Islet of Langerhans (tissue), 1 donor: Measurements from ENCODE around the gene FAXC.
A peak's percentile ranks its signal among the peaks of the same experiment; 100 is the strongest.
"Not testable (repeated sequence)": the region's sequence is repeated elsewhere in the genome, so short reads cannot be mapped to it uniquely, and the experiment has no call there.

Experiments
- FAIRE-seq: peaks from one replicate; lab custom pipeline; 2011; peaks lifted over from hg19 to GRCh38; lab: Jason Lieb, UNC

The FAXC gene

DNA sequence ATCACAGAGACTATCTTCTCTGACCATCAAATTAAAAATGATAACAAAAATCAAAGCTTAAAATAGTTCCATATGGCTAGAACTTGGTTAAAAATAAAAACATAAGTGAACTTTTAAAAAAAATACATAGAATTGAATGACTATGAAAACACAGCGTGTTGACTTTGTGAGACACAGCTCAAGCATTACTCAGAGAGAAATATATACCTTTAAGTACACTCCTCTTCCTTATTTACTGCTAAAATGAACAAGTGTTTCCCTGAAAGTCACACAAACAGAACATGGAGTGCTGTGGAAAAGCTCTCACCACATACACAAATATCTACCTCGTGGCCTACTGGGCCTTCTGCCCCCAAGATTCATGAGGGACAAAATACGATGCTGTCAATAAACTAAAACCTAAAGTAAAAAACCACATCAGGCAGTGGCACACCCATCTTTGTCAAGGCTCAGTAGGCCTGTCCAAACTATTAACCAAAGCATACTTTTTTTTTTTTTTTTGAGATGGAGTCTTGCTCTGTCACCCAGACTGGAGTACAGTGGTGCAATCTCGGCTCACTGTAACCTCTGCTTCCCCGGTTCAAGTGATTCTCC is 7.5 kb downstream of the FAXC start:
- FAIRE-seq = no peak

- no peak for FAIRE-seq
Observed at GRCh38 chr6:99338188-99338587, 11.3 kb downstream of the FAXC start.

GRCh38 chr6:99335298-99335697 is 14.2 kb downstream of the FAXC start:
- not testable (repeated sequence) for FAIRE-seq

DNA sequence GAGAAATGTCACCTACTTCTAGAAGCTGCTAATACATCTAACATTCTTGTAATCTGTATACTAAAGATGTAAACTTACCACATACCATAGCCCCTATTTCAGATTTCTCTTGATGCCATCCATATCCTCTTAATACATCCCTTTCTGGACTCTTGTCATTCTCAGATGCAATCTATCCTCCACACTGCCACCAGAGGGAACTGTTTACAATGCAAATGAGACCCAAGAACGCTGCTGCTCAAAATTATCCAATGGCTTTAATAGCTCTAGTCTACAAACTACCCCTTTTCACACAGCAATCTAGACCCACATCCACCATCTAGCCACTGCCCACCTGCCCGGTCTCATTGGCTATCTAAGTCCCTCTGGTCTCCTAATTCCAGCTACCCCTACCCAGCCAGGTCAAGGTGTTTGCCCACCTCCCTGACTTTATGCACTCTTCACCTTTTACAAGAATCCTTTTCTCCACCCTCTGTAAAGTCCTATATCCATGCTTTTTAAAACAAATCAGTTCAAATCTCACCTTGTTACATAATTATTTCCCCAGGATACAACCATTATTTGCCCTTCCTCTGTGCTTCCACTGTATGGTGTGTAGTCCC is 14.8 kb downstream of the FAXC start:
- FAIRE-seq = peak; percentile 98

DNA sequence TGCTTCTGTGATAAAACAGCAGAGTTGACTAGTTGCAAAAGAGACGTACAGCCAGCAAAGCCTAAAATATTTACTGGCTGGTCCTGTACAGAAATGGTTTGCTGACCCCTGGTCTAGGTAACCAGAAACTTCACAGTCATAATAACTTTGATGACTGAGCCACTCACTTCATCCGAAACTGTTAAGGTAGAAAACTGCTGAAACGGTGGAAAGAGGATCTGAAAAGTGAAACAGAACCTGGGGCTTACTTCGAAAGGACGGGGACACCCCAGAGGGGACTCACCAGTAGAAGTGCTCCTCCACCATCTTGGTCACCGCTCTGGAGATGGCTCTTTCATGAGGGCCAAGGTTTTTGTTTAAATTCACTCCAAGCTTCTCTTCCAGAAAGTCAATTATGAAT is 16.4 kb downstream of the FAXC start:
- FAIRE-seq = no peak

DNA sequence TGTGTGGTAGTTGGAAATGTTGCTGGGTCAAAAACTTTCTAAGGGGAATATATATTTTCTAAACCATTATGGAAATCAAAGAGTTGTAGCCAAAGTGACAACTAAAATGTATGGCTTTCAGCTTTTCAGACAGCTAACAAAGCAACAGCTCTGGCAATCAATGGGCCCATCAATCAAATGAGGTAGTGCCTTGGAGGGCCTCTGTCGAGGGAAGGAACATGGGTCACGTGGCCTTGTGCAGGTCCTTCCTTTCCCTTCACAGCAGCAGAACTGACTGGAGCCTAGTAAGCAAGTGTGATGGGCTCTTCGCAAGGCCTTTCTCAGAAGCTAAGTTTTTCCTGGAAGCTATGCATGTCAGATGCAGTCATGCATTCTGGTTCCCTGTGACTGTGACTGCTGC is 17.9 kb downstream of the FAXC start:
- FAIRE-seq = no peak

DNA sequence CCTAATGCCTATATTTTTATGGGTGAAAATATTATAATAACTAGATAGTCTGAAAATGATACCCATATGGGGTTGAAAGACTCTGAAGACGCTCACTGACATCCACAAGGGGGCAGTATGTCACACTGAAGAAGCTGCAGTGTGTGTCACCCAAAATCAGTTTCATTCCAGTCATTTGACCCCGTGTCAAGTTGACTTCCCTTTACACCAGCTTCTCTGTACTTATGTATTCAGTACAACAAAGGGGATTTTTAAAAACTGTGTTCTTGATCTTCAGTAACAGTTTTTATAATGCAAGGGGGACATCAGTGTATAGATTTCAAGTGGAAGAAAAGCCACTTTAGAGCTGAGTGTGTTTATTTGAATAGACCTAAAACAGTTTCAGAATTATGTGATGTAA is 19.3 kb downstream of the FAXC start:
- peak; percentile 95 for FAIRE-seq

- FAIRE-seq = no peak
Observed at GRCh38 chr6:99324996-99325395, 24.5 kb downstream of the FAXC start.

DNA sequence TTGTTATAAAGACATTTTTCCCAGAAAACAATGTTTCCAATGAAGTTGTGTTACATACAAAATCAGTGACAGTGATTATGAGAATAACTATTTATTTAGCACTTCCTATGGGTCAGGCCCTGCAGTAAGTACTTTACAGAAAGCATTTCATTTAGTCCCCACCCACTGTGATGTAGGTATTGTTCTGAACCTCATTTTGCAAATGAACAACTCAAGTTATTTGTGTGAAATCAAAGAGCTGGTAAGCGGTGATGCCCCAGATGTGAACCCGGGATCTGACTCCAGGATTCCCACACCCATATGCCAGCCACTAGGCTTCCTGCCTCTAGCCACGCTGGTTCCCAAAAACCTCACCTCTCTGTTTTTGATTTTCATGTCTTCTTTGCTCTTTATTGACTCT is 30.9 kb downstream of the FAXC start:
- FAIRE-seq = no peak

GRCh38 chr6:99312354-99312753 is 37.1 kb downstream of the FAXC start:
- FAIRE-seq = no peak

GRCh38 chr6:99310553-99310952 is 38.9 kb downstream of the FAXC start:
- no peak for FAIRE-seq

GRCh38 chr6:99309557-99309956 is 39.9 kb downstream of the FAXC start:
- no peak for FAIRE-seq

- FAIRE-seq = peak; percentile 51
Observed at GRCh38 chr6:99308788-99309187, 40.7 kb downstream of the FAXC start.

GRCh38 chr6:99307295-99307907 is 42.1 kb downstream of the FAXC start:
- FAIRE-seq = no peak

- FAIRE-seq = no peak
Observed at GRCh38 chr6:99306341-99306740, 43.1 kb downstream of the FAXC start.

- FAIRE-seq = peak; percentile 95
Observed at GRCh38 chr6:99305021-99305554, 44.4 kb downstream of the FAXC start.

- no peak for FAIRE-seq
Observed at GRCh38 chr6:99297415-99297814, 52.1 kb downstream of the FAXC start.

GRCh38 chr6:99297006-99297405 is 52.5 kb downstream of the FAXC start:
- no peak for FAIRE-seq

DNA sequence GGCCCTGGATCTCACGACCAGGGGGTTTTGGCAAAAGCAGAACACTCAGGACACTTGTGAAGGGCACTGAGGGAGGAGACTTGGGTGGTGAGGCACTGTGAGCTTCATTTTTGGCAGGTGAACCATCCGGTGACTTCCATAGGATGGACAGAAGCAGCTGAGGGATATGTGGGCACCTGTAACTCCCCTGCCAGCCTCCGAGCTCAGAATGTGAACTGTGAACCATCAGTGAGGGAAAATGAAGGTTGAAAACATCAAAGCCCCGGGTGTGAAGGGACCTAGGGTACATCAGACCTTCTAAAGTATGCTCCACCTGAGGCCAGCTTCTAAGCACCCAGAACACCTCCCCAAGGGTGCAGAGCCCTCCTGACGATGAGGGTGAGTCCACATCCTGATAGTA is 53.2 kb downstream of the FAXC start:
- FAIRE-seq = no peak

- no peak for FAIRE-seq
Observed at GRCh38 chr6:99295276-99295675, 54.2 kb downstream of the FAXC start.

GRCh38 chr6:99294786-99295185 is 54.7 kb downstream of the FAXC start:
- no peak for FAIRE-seq

DNA sequence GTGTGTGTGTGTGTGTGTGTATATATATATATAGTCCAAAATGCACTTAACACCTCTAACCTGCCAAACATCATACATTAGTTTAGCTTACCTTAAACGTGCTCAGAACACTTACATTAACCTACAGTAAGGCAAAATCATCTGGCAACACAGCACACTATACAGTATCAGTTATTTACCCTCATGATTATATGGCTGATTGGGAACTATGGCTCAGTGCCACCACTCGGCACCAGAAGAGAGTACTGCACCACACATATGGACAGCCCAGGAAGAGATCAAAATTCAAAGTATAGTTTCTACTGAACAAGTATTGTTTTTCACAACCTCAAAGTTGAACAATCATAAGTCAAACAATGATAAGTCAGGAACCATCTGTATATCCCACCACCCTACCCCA is 59.8 kb downstream of the FAXC start:
- no peak for FAIRE-seq

GRCh38 chr6:99288668-99289067 is 60.8 kb downstream of the FAXC start:
- no peak for FAIRE-seq

GRCh38 chr6:99287523-99287922 is 62.0 kb downstream of the FAXC start:
- FAIRE-seq = no peak
